Smooth muscle cell (in vitro differentiated cells): ENCODE results near the gene MYO1H. TPM values are rescaled to one million over a fixed set of nuclear protein-coding genes. Genes with fewer than 3 reads are reported as not detected.
"Not testable (repeated sequence)": the region's sequence is repeated elsewhere in the genome, so short reads cannot be mapped to it uniquely, and the experiment has no call there.

Experiments used
- DNase-seq: peaks from one replicate; lab custom pipeline; 2025; ENCODE audit not compliant: unreplicated experiment; lab: John Stamatoyannopoulos, UW
- H2AFZ ChIP-seq: fragments of 200-600 bp; sonication (generic); 2 replicates; pipeline ENCODE4 v1.6.0; 2016; ENCODE audit warnings: antibody characterized with exemption, low read depth, mild to moderate bottlenecking
- H3F3A ChIP-seq: fragments of 200-600 bp; sonication (generic); 2 replicates; pipeline ENCODE4 v1.6.0; 2017; ENCODE audit warnings: antibody characterized with exemption, low read depth
- H3K27ac ChIP-seq: fragments of 200-600 bp; sonication (generic); 2 replicates; pipeline ENCODE4 v1.5.1; 2016; ENCODE audit warnings: low read depth, mild to moderate bottlenecking
- H3K27me3 ChIP-seq: fragments of 200-600 bp; sonication (generic); 2 replicates; pipeline ENCODE4 v1.6.1; 2016; ENCODE audit warnings: low read depth, mild to moderate bottlenecking
- H3K36me3 ChIP-seq: fragments of 200-600 bp; sonication (generic); 2 replicates; pipeline ENCODE4 v1.5.1; 2016; ENCODE audit warnings: low read depth
- H3K4me1 ChIP-seq: fragments of 200-600 bp; sonication (generic); 2 replicates; pipeline ENCODE4 v1.5.1; 2016; ENCODE audit warnings: low read depth
- H3K4me2 ChIP-seq: fragments of 200-600 bp; sonication (generic); 2 replicates; pipeline ENCODE4 v1.6.0; 2016; ENCODE audit warnings: mild to moderate bottlenecking
- H3K4me3 ChIP-seq: fragments of 200-600 bp; sonication (generic); 2 replicates; pipeline ENCODE4 v1.5.1; 2016; ENCODE audit warnings: mild to moderate bottlenecking
- H3K79me2 ChIP-seq: fragments of 200-600 bp; sonication (generic); 2 replicates; pipeline ENCODE4 v1.6.0; 2016; ENCODE audit warnings: low read depth, mild to moderate bottlenecking
- H3K9ac ChIP-seq: fragments of 200-600 bp; sonication (generic); 2 replicates; pipeline ENCODE4 v1.6.0; 2016; ENCODE audit warnings: low read depth
- H3K9me3 ChIP-seq: fragments of 200-600 bp; sonication (generic); replicated peaks from 2 replicates; pipeline ENCODE4 v1.5.1; 2016; ENCODE audit warnings: low read depth
- H4K20me1 ChIP-seq: fragments of 200-600 bp; sonication (generic); 2 replicates; pipeline ENCODE4 v1.6.0; 2016; ENCODE audit warnings: low read depth
- WGBS: methylation state at CpG from one replicate; pipeline ENCODE4 v1.1.7; 2016; ENCODE audit warnings: low lambda C conversion rate; 5-methylcytosine and 5-hydroxymethylcytosine counted together
- polyA plus RNA-seq: library from polyadenylated mRNA; unstranded; fragments of >200 nt; fragmentation: Nextera tagmentation; extraction: Ambion mirVana; gene quantifications from 2 replicates; pipeline ENCODE4 v1.2.1, GENCODE V29; 2016
- total RNA-seq: library from RNA; depleted of rRNA; stranded (reverse); fragments of >200 nt; gene quantifications from 2 replicates; pipeline ENCODE4 v1.2.3, GENCODE V29; 2014
- TF ChIP-seq, protein P1 (sequence below): fragments of 200-600 bp; sonication (generic); IDR thresholded peaks from 2 replicates; pipeline ENCODE4 v1.5.1; 2017; ENCODE audit warnings: borderline replicate concordance, mild to moderate bottlenecking, antibody characterized with exemption; ENCODE audit not compliant: insufficient read depth, poor library complexity, severe bottlenecking

The MYO1H gene
- total and polyA plus RNA-seq, 2 experiments from 2014 or later: 0.03 to 2.3 TPM

GRCh38 chr12:109473006-109473405 lies 125.3 kb downstream of the MYO1H start:
- WGBS: 83% methylated on average over 3 of the region's 3 CpGs
- Histone ChIP-seq H3K9ac (no peak overlapping the region), H3K9me3 (no peaks in the 10 kb centered on the region), H4K20me1 (peaks cover 80% of the 10 kb centered on the region), H3K27ac (peak overlapping the region; percentile 75), H3F3A (peaks cover 3% of the 10 kb centered on the region), H3K36me3 (no peaks in the 10 kb centered on the region), H3K27me3 (no peaks in the 10 kb centered on the region), H3K79me2 (peaks cover 97% of the 10 kb centered on the region), H3K4me3 (no peak overlapping the region), H3K4me1 (peaks cover 8% of the 10 kb centered on the region), H3K4me2 (peak overlapping the region; percentile 27), H2AFZ (no peak overlapping the region)
- DNase-seq: no peak
- TF ChIP-seq, protein P1, sequence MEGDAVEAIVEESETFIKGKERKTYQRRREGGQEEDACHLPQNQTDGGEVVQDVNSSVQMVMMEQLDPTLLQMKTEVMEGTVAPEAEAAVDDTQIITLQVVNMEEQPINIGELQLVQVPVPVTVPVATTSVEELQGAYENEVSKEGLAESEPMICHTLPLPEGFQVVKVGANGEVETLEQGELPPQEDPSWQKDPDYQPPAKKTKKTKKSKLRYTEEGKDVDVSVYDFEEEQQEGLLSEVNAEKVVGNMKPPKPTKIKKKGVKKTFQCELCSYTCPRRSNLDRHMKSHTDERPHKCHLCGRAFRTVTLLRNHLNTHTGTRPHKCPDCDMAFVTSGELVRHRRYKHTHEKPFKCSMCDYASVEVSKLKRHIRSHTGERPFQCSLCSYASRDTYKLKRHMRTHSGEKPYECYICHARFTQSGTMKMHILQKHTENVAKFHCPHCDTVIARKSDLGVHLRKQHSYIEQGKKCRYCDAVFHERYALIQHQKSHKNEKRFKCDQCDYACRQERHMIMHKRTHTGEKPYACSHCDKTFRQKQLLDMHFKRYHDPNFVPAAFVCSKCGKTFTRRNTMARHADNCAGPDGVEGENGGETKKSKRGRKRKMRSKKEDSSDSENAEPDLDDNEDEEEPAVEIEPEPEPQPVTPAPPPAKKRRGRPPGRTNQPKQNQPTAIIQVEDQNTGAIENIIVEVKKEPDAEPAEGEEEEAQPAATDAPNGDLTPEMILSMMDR: no peak

DNA sequence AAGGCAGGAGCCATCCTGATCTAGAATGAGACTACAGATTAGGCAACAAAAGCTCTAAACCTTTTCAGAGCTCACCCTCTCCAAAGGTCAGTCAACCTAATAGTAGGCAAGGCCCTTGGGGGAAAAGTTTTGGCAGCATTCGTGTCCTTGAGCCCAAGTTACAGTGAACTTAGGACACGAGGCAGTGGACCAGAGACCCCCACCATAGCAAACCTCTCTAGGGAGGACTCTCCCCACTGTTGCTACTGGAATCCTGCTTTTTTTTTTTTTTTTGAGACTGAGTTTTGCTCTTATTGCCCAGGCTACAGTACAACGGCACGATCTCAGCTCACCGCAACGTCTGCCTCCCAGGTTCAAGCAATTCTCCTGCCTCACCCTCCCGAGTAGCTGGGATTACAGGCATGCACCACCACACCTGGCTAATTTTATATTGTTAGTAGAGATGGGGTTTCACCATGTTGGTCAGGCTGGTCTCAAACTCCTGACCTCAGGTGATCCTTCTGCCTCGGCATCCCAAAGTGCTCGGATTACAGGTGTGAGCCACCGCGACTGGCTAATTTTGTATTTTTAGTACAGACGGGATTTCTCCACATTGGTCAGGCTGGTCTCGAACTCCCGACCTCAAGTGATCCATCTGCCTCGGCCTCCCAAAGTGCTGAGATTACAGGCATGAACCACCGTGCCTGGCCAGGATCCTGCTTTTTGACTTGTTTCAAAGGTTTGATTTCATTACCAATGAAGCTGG lies 126.0 kb downstream of the MYO1H start:
- Histone ChIP-seq H3K4me1 (peaks cover 15% of the 10 kb centered on the region), H4K20me1 (peaks cover 76% of the 10 kb centered on the region), H3K27ac (peak overlapping the region; percentile 75), H3K79me2 (peaks cover 97% of the 10 kb centered on the region), H3K4me2 (peak overlapping the region; percentile 99)
- H2AFZ ChIP-seq, H3K9me3 ChIP-seq, H3F3A ChIP-seq, H3K4me3 ChIP-seq, H3K9ac ChIP-seq, H3K36me3 ChIP-seq, H3K27me3 ChIP-seq, DNase-seq: not testable (repeated sequence)
- WGBS: 96% methylated on average over 16 of the region's 16 CpGs

DNA sequence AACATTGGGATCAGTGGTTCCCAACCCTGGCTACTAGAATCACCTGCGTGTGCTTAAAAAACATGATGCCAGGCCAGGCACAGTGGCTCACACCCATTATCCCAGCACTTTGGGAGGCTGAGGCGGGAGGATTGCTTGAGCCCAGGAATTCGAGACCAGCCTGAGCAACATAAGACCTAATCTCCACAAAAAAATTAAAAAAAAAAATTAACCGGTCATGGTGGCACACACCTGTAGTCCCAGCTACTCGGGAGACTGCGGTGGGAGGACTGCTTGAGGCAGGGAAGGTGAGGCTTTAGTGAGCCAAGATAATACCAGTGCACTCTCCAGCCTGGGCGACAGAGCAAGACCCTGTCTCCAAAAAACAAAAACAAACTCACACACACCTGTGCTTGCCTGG lies 127.4 kb downstream of the MYO1H start:
- H3K36me3 ChIP-seq: no peaks in the 10 kb centered on the region
- H3K27ac ChIP-seq: peak overlapping the region; percentile 30
- no peak overlapping the region for H3K4me3 ChIP-seq

DNA sequence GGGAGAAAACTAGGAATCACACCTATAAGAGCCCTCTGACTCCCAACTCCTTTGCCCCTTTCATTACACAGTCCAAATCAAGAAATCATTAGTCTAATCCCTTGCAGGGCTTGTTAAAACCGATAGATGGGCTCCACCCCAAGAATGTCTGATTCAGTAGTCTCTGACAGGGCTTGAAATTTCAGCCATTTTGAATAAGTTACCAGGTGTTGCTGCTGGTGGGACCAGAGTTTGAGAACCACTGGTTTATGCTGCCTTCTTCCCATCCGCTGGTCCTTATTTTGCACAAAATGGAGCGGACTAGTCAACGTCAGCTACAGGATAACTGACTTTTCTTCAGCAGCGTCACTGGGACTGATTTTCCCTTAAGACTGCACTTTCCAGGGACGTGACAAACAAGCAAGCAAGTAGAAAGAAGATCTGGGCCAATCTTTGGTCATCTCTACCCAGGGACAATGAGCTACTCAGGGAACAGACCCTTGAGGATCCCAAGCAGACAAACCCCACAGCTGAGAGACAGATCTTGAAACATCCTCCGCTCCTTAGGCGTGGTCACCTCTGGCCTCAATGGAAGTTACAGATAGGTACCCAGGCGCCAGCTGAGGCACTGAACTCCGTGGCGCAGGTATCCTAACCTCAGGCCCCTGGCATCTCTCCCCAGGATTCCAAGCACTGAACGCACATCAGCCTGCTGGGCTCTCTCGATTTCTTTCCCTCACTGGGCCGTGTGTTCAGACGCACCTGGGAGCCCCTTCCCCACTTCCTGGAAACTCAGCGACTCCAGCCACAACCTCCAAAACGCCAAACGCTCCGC lies 128.5 kb downstream of the MYO1H start:
- Histone ChIP-seq H2AFZ (no peak overlapping the region), H3K27me3 (no peaks in the 10 kb centered on the region), H3K4me3 (peak overlapping the region; percentile 64), H3F3A (no peaks in the 10 kb centered on the region), H4K20me1 (peaks cover 51% of the 10 kb centered on the region), H3K36me3 (no peaks in the 10 kb centered on the region), H3K9me3 (no peaks in the 10 kb centered on the region), H3K27ac (peak overlapping the region; percentile 90), H3K4me2 (peak overlapping the region; percentile 99), H3K4me1 (peaks cover 18% of the 10 kb centered on the region), H3K9ac (peak overlapping the region; percentile 95), H3K79me2 (peaks cover 92% of the 10 kb centered on the region)
- TF ChIP-seq, protein P1: no peak
- WGBS: 13% methylated on average over 19 of the region's 19 CpGs
- no peak for DNase-seq

More for the DNA sequence above, 127.4 kb downstream of the MYO1H start:
- Histone ChIP-seq H3K4me2 (peak overlapping the region; percentile 99), H4K20me1 (peaks cover 62% of the 10 kb centered on the region), H2AFZ (no peak overlapping the region), H3K9ac (no peak overlapping the region), H3K9me3 (no peaks in the 10 kb centered on the region), H3K4me1 (peaks cover 18% of the 10 kb centered on the region), H3F3A (peaks cover 3% of the 10 kb centered on the region), H3K27me3 (no peaks in the 10 kb centered on the region), H3K79me2 (peaks cover 97% of the 10 kb centered on the region)
- TF ChIP-seq, protein P1: no peak
- no peak for DNase-seq
- 95% methylated on average over 7 of the region's 7 CpGs for WGBS
